Measurements from ENCODE around the gene TFRC. TPM values are rescaled to one million over a fixed set of nuclear protein-coding genes. Genes with fewer than 3 reads are reported as not detected.

Gene TFRC
- total RNA-seq, 1 donor from 2014 or later: 76.4 TPM

- H3K27ac ChIP-seq (replicated peaks): no peak overlapping the region
- TF ChIP-seq CTCF (IDR thresholded peaks at IDR 0.05; ENCODE audit: borderline replicate concordance): no peak
- H3K27me3 ChIP-seq (ENCODE audit: low read depth): peaks cover 9% of the 10 kb centered on the region
- peaks cover 8% of the 10 kb centered on the region for H3K9me3 ChIP-seq (replicated peaks)
- intact Hi-C loops (cut with micrococcal nuclease): no loop called here
- no peak for DNase-seq
- no peaks in the 10 kb centered on the region for H3K36me3 ChIP-seq
- H3K4me1 ChIP-seq: no peaks in the 10 kb centered on the region
- H3K4me3 ChIP-seq: no peak overlapping the region
These were observed 68.9 kb downstream of the TFRC start for GRCh38 chr3:196012941-196013476.

- no peak overlapping the region for H3K4me3 ChIP-seq
- H3K27ac ChIP-seq (replicated peaks): no peak overlapping the region
- intact Hi-C loops (cut with micrococcal nuclease): no loop called here
- H3K27me3 ChIP-seq (ENCODE audit: low read depth): peaks cover 9% of the 10 kb centered on the region
- no peaks in the 10 kb centered on the region for H3K4me1 ChIP-seq
- no peaks in the 10 kb centered on the region for H3K36me3 ChIP-seq
- DNase-seq: no peak
- TF ChIP-seq CTCF (IDR thresholded peaks at IDR 0.05; ENCODE audit: borderline replicate concordance): no peak
- H3K9me3 ChIP-seq (replicated peaks): peaks cover 8% of the 10 kb centered on the region
These were observed 69.4 kb downstream of the TFRC start for GRCh38 chr3:196012481-196012880.

GRCh38 chr3:196009456-196009855, 72.4 kb downstream of the TFRC start:
- Histone ChIP-seq H3K4me1 (no peaks in the 10 kb centered on the region), H3K27ac (replicated peaks) (no peak overlapping the region), H3K27me3 (ENCODE audit: low read depth) (peaks cover 9% of the 10 kb centered on the region), H3K9me3 (replicated peaks) (peaks cover 8% of the 10 kb centered on the region), H3K36me3 (no peaks in the 10 kb centered on the region), H3K4me3 (no peak overlapping the region)
- no peak for TF ChIP-seq CTCF (IDR thresholded peaks at IDR 0.05; ENCODE audit: borderline replicate concordance)
- intact Hi-C loops (cut with micrococcal nuclease): no loop called here
- DNase-seq: no peak

- no peak overlapping the region for H3K27ac ChIP-seq (replicated peaks)
- TF ChIP-seq CTCF (IDR thresholded peaks at IDR 0.05; ENCODE audit: borderline replicate concordance): no peak
- no peak overlapping the region for H3K4me3 ChIP-seq
- H3K27me3 ChIP-seq (ENCODE audit: low read depth): peaks cover 9% of the 10 kb centered on the region
- no peak for DNase-seq
- peaks cover 8% of the 10 kb centered on the region for H3K9me3 ChIP-seq (replicated peaks)
- intact Hi-C loops (cut with micrococcal nuclease): no loop called here
- H3K36me3 ChIP-seq: no peaks in the 10 kb centered on the region
- no peaks in the 10 kb centered on the region for H3K4me1 ChIP-seq
These were observed 73.0 kb downstream of the TFRC start for GRCh38 chr3:196008929-196009328.

- no peaks in the 10 kb centered on the region for H3K4me1 ChIP-seq
These were observed 73.5 kb downstream of the TFRC start for GRCh38 chr3:196008387-196008786.

More at GRCh38 chr3:196008387-196008786, 73.5 kb downstream of the TFRC start:
- Histone ChIP-seq H3K36me3 (no peaks in the 10 kb centered on the region), H3K27ac (replicated peaks) (no peak overlapping the region), H3K4me3 (no peak overlapping the region), H3K27me3 (ENCODE audit: low read depth) (peaks cover 9% of the 10 kb centered on the region), H3K9me3 (replicated peaks) (peaks cover 8% of the 10 kb centered on the region)
- DNase-seq: no peak
- TF ChIP-seq CTCF (IDR thresholded peaks at IDR 0.05; ENCODE audit: borderline replicate concordance): no peak
- intact Hi-C loops (cut with micrococcal nuclease): no loop called here

All from left ventricle myocardium inferior (tissue), 1 donor.